HUES64 (cell line): ENCODE data around the gene PDE6D.
"Not testable (repeated sequence)": the region's sequence is repeated elsewhere in the genome, so short reads cannot be mapped to it uniquely, and the experiment has no call there.

Source experiments
- H3K27ac ChIP-seq: 2 replicates; pipeline ENCODE4 v1.7.0; 2013; ENCODE audit warnings: low read depth, low read length, inconsistent platforms
- H3K27me3 ChIP-seq: 2 replicates; pipeline ENCODE4 v1.6.1; 2013; ENCODE audit warnings: mild to moderate bottlenecking, low read length; ENCODE audit not compliant: insufficient read depth
- H3K36me3 ChIP-seq: 2 replicates; pipeline ENCODE4 v1.6.1; 2013; ENCODE audit warnings: mild to moderate bottlenecking, low read length; ENCODE audit not compliant: insufficient read depth
- H3K4me1 ChIP-seq: 2 replicates; pipeline ENCODE4 v1.6.1; 2013; ENCODE audit warnings: mild to moderate bottlenecking, low read length, moderate library complexity; ENCODE audit not compliant: insufficient read depth
- H3K4me3 ChIP-seq: 2 replicates; pipeline ENCODE4 v1.5.1; 2013; ENCODE audit warnings: mild to moderate bottlenecking, low read length, moderate library complexity
- H3K9ac ChIP-seq: 2 replicates; pipeline ENCODE4 v1.6.1; 2013; ENCODE audit warnings: mild to moderate bottlenecking, low read depth, low read length
- H3K9me3 ChIP-seq: 2 replicates; pipeline ENCODE4 v1.6.1; 2013; ENCODE audit warnings: low read depth, low read length; ENCODE audit not compliant: insufficient read depth
- WGBS: fragments of 150-250, 120-280 bp; methylation state at CpG from one replicate; pipeline ENCODE4 v1.1.7; 2013; ENCODE audit warnings: missing lambda C conversion rate; 5-methylcytosine and 5-hydroxymethylcytosine counted together

Gene PDE6D

GRCh38 chr2:231717281-231718171, 63.6 kb downstream of the PDE6D start:
- Histone ChIP-seq H3K4me3 (no peak overlapping the region), H3K9ac (0 out of 2 replicates have a peak overlapping the region, but pooled peaks have one; percentile 7), H3K9me3 (no peaks in the 10 kb centered on the region), H3K27ac (peak overlapping the region; percentile 60; the same call in 1 of the 2 replicates), H3K4me1 (peaks cover 4% of the 10 kb centered on the region; the same call in 1 of the 2 replicates), H3K27me3 (no peaks in the 10 kb centered on the region), H3K36me3 (peaks cover 10% of the 10 kb centered on the region)
- WGBS: 86% methylated on average over 13 of the region's 13 CpGs

GRCh38 chr2:231716666-231717280, 64.3 kb downstream of the PDE6D start:
- Histone ChIP-seq H3K9ac (no peak overlapping the region), H3K4me1 (peaks cover 12% of the 10 kb centered on the region; the same call in 1 of the 2 replicates), H3K4me3 (no peak overlapping the region), H3K27me3 (no peaks in the 10 kb centered on the region), H3K27ac (no peak overlapping the region), H3K9me3 (no peaks in the 10 kb centered on the region), H3K36me3 (peaks cover 18% of the 10 kb centered on the region)
- WGBS: 94% methylated on average over 11 of the region's 11 CpGs

GRCh38 chr2:231715988-231716616, 65.0 kb downstream of the PDE6D start:
- H3K27me3 ChIP-seq: no peaks in the 10 kb centered on the region
- H3K36me3 ChIP-seq: peaks cover 25% of the 10 kb centered on the region
- H3K9ac ChIP-seq: no peak overlapping the region
- 85% methylated on average over 8 of the region's 8 CpGs for WGBS
- H3K4me1 ChIP-seq: peaks cover 15% of the 10 kb centered on the region; the same call in 1 of the 2 replicates
- H3K27ac ChIP-seq: no peak overlapping the region; the same call in 1 of the 2 replicates
- H3K9me3 ChIP-seq: no peaks in the 10 kb centered on the region
- H3K4me3 ChIP-seq: no peak overlapping the region

GRCh38 chr2:231715499-231715837, 65.6 kb downstream of the PDE6D start:
- no peaks in the 10 kb centered on the region for H3K27me3 ChIP-seq
- H3K4me1 ChIP-seq: peaks cover 15% of the 10 kb centered on the region; the same call in 1 of the 2 replicates
- peaks cover 31% of the 10 kb centered on the region for H3K36me3 ChIP-seq
- H3K9ac ChIP-seq: no peak overlapping the region
- no peaks in the 10 kb centered on the region for H3K9me3 ChIP-seq
- WGBS: 78% methylated on average over 5 of the region's 5 CpGs
- H3K27ac ChIP-seq: no peak overlapping the region
- no peak overlapping the region for H3K4me3 ChIP-seq

- 41% methylated on average over 17 of the region's 17 CpGs for WGBS
- peaks cover 15% of the 10 kb centered on the region; the same call in 1 of the 2 replicates for H3K4me1 ChIP-seq
- H3K4me3 ChIP-seq: no peak overlapping the region
- peaks cover 35% of the 10 kb centered on the region for H3K36me3 ChIP-seq
- no peaks in the 10 kb centered on the region for H3K27me3 ChIP-seq
- peak overlapping the region; percentile 71 for H3K27ac ChIP-seq
- H3K9me3 ChIP-seq: no peaks in the 10 kb centered on the region
- peak overlapping the region; percentile 5; the same call in 1 of the 2 replicates for H3K9ac ChIP-seq
Measured at GRCh38 chr2:231714639-231715498, 66.2 kb downstream of the PDE6D start.

- Histone ChIP-seq H3K27me3 (no peaks in the 10 kb centered on the region), H3K4me1 (peaks cover 15% of the 10 kb centered on the region; the same call in 1 of the 2 replicates), H3K9ac (peak overlapping the region; percentile 5; the same call in 1 of the 2 replicates), H3K27ac (peak overlapping the region; percentile 71; the same call in 1 of the 2 replicates), H3K9me3 (no peaks in the 10 kb centered on the region), H3K4me3 (peak overlapping the region; percentile 16; the same call in 1 of the 2 replicates), H3K36me3 (peaks cover 37% of the 10 kb centered on the region)
- 41% methylated on average over 15 of the region's 15 CpGs for WGBS
Measured at GRCh38 chr2:231713730-231714638, 67.1 kb downstream of the PDE6D start.

- Histone ChIP-seq H3K27ac (peak overlapping the region; percentile 71; the same call in 1 of the 2 replicates), H3K4me3 (peak overlapping the region; percentile 16; the same call in 1 of the 2 replicates), H3K36me3 (peaks cover 37% of the 10 kb centered on the region), H3K4me1 (peaks cover 15% of the 10 kb centered on the region; the same call in 1 of the 2 replicates)
- not testable (repeated sequence) for H3K9ac ChIP-seq, H3K27me3 ChIP-seq, H3K9me3 ChIP-seq
Measured at GRCh38 chr2:231713406-231713729, 67.7 kb downstream of the PDE6D start.

GRCh38 chr2:231712451-231713021, 68.5 kb downstream of the PDE6D start:
- H3K9ac ChIP-seq: peak overlapping the region; percentile 99
- peak overlapping the region; percentile 91 for H3K27ac ChIP-seq
- not testable (repeated sequence) for H3K9me3 ChIP-seq, H3K27me3 ChIP-seq
- H3K4me1 ChIP-seq: peaks cover 12% of the 10 kb centered on the region; the same call in 1 of the 2 replicates
- peaks cover 37% of the 10 kb centered on the region for H3K36me3 ChIP-seq
- WGBS: 90% methylated on average over 7 of the region's 18 CpGs
- peak overlapping the region; percentile 96 for H3K4me3 ChIP-seq

- H3K36me3 ChIP-seq: peaks cover 37% of the 10 kb centered on the region
- WGBS: 60% methylated on average over 9 of the region's 9 CpGs
- H3K27me3 ChIP-seq: no peaks in the 10 kb centered on the region
- H3K4me1 ChIP-seq: peaks cover 11% of the 10 kb centered on the region; the same call in 1 of the 2 replicates
- H3K9ac ChIP-seq: peak overlapping the region; percentile 99
- H3K4me3 ChIP-seq: peak overlapping the region; percentile 96
- H3K27ac ChIP-seq: peak overlapping the region; percentile 91
- H3K9me3 ChIP-seq: no peaks in the 10 kb centered on the region
Measured at GRCh38 chr2:231711677-231712450, 69.2 kb downstream of the PDE6D start.
